Lower leg skin (tissue), 3 donors: ENCODE data around the gene CHMP4A.

Experiments
- POLR2A ChIP-seq, 2 donors: fragments of 450-650 bp; IDR thresholded peaks; one replicate each; pipeline ENCODE4 v1.6.1; 2016 to 2017; ENCODE audit warnings: antibody characterized with exemption in 2 of 2, mild to moderate bottlenecking in 1 of 2, moderate library complexity in 1 of 2
- TF ChIP-seq, protein P1 (sequence below), 3 donors: fragments of 450-650 bp; IDR thresholded peaks; one replicate each; pipeline ENCODE4 v1.5.1; 2016; ENCODE audit warnings: antibody characterized with exemption in 3 of 3, mild to moderate bottlenecking in 3 of 3, moderate library complexity in 2 of 3

DNA sequence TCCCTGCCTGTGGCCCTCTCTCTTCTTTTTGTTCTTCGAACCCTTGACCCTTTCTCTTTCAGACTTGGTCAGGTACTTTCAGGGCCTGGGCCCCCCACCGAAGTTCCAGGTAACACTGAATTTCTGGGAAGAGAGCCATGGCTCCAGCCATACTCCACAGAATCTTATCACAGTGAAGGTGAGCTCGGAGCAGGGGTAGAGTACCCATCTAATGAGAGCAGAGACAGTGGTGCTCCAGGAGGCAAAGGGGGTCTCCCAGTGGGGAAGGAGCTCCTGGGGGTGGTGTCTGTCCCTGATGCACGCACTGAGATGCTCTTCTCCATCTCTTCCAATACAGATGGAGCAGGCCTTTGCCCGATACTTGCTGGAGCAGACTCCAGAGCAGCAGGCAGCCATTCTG is 47.5 kb downstream of the CHMP4A start:
- TF ChIP-seq, protein P1, sequence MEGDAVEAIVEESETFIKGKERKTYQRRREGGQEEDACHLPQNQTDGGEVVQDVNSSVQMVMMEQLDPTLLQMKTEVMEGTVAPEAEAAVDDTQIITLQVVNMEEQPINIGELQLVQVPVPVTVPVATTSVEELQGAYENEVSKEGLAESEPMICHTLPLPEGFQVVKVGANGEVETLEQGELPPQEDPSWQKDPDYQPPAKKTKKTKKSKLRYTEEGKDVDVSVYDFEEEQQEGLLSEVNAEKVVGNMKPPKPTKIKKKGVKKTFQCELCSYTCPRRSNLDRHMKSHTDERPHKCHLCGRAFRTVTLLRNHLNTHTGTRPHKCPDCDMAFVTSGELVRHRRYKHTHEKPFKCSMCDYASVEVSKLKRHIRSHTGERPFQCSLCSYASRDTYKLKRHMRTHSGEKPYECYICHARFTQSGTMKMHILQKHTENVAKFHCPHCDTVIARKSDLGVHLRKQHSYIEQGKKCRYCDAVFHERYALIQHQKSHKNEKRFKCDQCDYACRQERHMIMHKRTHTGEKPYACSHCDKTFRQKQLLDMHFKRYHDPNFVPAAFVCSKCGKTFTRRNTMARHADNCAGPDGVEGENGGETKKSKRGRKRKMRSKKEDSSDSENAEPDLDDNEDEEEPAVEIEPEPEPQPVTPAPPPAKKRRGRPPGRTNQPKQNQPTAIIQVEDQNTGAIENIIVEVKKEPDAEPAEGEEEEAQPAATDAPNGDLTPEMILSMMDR (IDR thresholded peaks at IDR 0.05), result no peak
- TF ChIP-seq POLR2A (IDR thresholded peaks at IDR 0.05), result no peak
